ENCODE data around the gene TPST2. TPM values are rescaled to one million over a fixed set of nuclear protein-coding genes. Genes with fewer than 3 reads are reported as not detected.

The TPST2 gene
- total and polyA plus RNA-seq, 9 of the 15 experiments (the other 6 are each of a cell fraction or from before 2014, with no cell fraction given), result 14.2 to 123 (median 60.1) TPM

DNA sequence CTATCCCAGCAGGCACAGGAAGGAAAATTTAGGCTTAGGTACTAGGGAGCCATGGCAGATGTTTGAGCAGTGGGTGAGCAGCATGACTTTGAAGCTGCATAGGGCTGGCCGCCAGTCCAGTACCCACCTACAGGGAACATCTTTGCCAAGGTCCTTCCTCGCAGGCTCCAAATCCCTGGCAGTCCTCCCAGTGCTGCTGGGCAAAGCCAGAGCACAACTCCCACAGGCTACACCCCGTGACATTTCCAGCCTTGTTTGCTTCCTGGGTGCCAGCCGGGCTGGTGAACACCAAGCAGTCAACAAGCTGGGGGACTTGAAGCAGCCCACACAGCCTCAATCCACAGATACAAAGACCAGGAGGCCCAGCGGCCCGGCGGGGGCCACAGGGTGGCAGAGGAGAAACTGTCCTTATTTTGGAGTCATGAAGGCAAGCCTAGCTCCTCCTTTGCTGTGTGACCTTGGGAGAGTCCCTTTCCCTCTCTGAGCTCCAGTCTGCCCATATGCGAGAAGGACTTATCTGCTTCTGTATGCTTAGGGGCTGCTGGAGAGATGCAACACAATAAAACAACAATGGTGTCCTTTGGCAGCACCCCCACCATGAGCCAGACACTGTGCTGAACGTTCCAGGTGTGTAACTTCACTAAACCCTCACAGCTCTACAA, 28.0 kb downstream of the TPST2 start:
- H3K4me1 ChIP-seq (replicated peaks in 1 of 2; ENCODE audit: control insufficient read depth in 2 of 2, insufficient read depth in 2 of 2, low read length in 2 of 2), result peaks cover 0 to 8% of the 10 kb centered on the region in 2 experiments; a peak in 2 of 5 replicates
- peaks cover 55% of the 10 kb centered on the region; the same call in 2 of the 3 replicates for H3K36me3 ChIP-seq (ENCODE audit: control insufficient read depth, insufficient read depth, low read length)
- H3K9me3 ChIP-seq (replicated peaks; ENCODE audit: control insufficient read depth, insufficient read depth, low read depth, low read length), result no peaks in the 10 kb centered on the region
- H2AFZ ChIP-seq (ENCODE audit: low read depth, low read length), result no peak overlapping the region
- no peak for DNase-seq (ENCODE audit: extremely low read depth in 1 of 4, low spot score in 3 of 4)
- no peak for FAIRE-seq
- POLR2A ChIA-PET, result no interaction called here
- H3K4me3 ChIP-seq, result no peak overlapping the region
- H3K79me2 ChIP-seq (ENCODE audit: control insufficient read depth, insufficient read depth, low read length), result peaks cover 94% of the 10 kb centered on the region
- intact Hi-C loops (cut with micrococcal nuclease), result no loop called here
- H3K27ac ChIP-seq (ENCODE audit: extremely low read depth, low read depth, low read length), result no peak overlapping the region
- no peaks in the 10 kb centered on the region for H3K9me1 ChIP-seq (ENCODE audit: control insufficient read depth, insufficient read depth, low read length)
- no peak for ATAC-seq
- WGBS (ENCODE audit: insufficient coverage, low coverage, missing lambda C conversion rate), result 80% methylated on average over 8 of the region's 9 CpGs
- TF ChIP-seq POLR2G (IDR thresholded peaks at IDR 0.05; ENCODE audit: low read depth, low read length) (0 out of 2 replicates have a peak, but pooled peaks have one; percentile 21), SRSF9 (IDR thresholded peaks at IDR 0.05; ENCODE audit: borderline replicate concordance, low read depth, low read length) (no peak), PPARD (CRISPR knock-in tag; IDR thresholded peaks at IDR 0.05) (no peak), HDAC3 (IDR thresholded peaks at IDR 0.05; ENCODE audit: borderline replicate concordance, partially characterized antibody) (no peak), RBM25 (IDR thresholded peaks at IDR 0.05; ENCODE audit: low read depth, low read length, severe bottlenecking) (peak; percentile 75), KHSRP (IDR thresholded peaks at IDR 0.05) (no peak), BCOR (IDR thresholded peaks at IDR 0.05) (0 out of 2 replicates have a peak, but pooled peaks have one; percentile 23), ZFP36 (IDR thresholded peaks at IDR 0.05; ENCODE audit: low read depth, low read length, partially characterized antibody) (peak; percentile 70), PTTG1 (tag; IDR thresholded peaks at IDR 0.05; ENCODE audit: low read depth) (no peak)
- in situ Hi-C loops (cut with MboI), result no loop called here
- no peak overlapping the region for H3K4me2 ChIP-seq (ENCODE audit: insufficient read depth, low read length)
- H4K20me1 ChIP-seq (replicated peaks; ENCODE audit: control insufficient read depth, insufficient read depth, low read length), result peaks cover 34% of the 10 kb centered on the region
- CTCF ChIA-PET (ENCODE audit: low intra/inter-chr PET ratio), result no interaction called here
- H3K9ac ChIP-seq (ENCODE audit: insufficient read depth in 1 of 2, low read depth in 2 of 2, low read length in 2 of 2), result 0 out of 4 replicates have a peak overlapping the region, but pooled peaks of 1 of the 2 experiments have one; percentile 17
- no peaks in the 10 kb centered on the region for H3K27me3 ChIP-seq (ENCODE audit: control insufficient read depth in 2 of 2, insufficient read depth in 2 of 2, low read length in 2 of 2)
- no TSS peak for BruUV-seq (replicated peaks)
